Measurements from ENCODE around the gene PFN2. TPM values are rescaled to one million over a fixed set of nuclear protein-coding genes. Genes with fewer than 3 reads are reported as not detected.

Gene PFN2
- total RNA-seq, 1 donor from 2014 or later: 179 TPM

DNA sequence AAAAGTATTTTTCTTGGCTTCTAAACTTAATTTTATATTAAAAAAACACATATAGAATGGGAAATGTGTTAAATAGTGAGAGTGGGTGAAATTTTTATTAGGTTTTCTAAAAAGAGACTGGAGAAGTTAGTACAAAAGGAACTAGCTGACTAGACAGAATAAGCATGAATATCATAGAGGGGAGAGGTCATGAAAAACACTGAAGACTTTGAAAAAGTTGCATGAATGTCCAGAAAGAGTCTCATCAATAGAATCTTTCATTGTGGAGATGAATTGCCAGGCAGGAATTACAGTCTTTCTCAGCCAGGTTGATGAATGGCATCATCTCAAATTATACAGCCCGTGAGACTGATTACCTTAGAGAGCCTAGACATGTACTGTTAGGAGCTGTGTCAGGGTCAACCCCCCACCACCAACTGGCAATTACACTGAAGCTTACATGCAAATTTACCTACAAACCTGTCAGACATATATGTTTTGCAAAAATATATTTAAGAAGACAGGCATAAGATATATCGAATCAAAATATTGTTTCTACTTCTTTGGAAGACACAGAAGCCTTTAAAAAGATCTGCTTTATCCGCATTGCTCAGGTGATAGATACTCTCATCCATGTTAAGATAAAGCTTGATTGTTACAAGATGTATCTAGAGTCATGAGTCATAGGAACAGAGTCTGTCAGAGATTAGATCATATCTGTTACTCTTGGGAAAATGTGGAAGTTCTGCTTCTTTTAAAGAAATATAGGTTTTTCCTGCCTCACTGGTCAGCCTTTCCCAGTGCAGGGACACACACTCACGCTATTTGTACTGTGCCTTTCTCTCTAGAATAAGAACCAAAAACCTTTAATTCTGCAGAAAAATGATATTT, 34.8 kb upstream of the PFN2 start:
- TF ChIP-seq, protein P1, sequence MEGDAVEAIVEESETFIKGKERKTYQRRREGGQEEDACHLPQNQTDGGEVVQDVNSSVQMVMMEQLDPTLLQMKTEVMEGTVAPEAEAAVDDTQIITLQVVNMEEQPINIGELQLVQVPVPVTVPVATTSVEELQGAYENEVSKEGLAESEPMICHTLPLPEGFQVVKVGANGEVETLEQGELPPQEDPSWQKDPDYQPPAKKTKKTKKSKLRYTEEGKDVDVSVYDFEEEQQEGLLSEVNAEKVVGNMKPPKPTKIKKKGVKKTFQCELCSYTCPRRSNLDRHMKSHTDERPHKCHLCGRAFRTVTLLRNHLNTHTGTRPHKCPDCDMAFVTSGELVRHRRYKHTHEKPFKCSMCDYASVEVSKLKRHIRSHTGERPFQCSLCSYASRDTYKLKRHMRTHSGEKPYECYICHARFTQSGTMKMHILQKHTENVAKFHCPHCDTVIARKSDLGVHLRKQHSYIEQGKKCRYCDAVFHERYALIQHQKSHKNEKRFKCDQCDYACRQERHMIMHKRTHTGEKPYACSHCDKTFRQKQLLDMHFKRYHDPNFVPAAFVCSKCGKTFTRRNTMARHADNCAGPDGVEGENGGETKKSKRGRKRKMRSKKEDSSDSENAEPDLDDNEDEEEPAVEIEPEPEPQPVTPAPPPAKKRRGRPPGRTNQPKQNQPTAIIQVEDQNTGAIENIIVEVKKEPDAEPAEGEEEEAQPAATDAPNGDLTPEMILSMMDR (IDR thresholded peaks at IDR 0.05; ENCODE audit: unreplicated experiment): no peak
- no peaks in the 10 kb centered on the region for H3K36me3 Mint-ChIP-seq
- no peaks in the 10 kb centered on the region for H3K27me3 Mint-ChIP-seq (ENCODE audit: low read depth)
- H3K4me3 Mint-ChIP-seq: no peak overlapping the region
- H3K9me3 Mint-ChIP-seq: no peaks in the 10 kb centered on the region
- no peak overlapping the region for H3K27ac Mint-ChIP-seq
- peaks cover 14% of the 10 kb centered on the region for H3K4me1 Mint-ChIP-seq
- DNase-seq (ENCODE audit: low spot score in 2 of 2, unreplicated experiment in 2 of 2): no peak

DNA sequence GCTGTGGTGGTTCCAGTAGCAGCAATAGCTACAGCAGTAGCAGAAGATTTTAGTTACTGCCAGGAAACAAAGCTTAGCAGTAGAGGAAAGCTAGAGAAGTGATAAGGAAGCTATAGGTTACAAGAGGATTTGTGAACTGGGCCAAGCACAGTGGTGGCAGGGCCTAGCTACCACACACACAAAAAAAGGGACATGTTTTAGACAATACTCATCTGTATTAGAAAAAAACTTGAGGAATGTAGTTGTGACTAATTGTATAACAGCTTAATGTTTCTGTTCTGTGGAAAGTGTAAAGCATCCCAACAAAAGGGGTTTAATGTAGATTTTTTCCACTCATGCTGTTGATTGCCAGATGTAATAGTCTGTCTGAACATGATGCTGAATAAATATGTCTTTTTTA, 29.9 kb upstream of the PFN2 start:
- no peak for DNase-seq (ENCODE audit: low spot score in 2 of 2, unreplicated experiment in 2 of 2)
- H3K4me3 Mint-ChIP-seq: no peak overlapping the region
- peaks cover 8% of the 10 kb centered on the region for H3K4me1 Mint-ChIP-seq
- H3K9me3 Mint-ChIP-seq: peaks cover 32% of the 10 kb centered on the region
- H3K27me3 Mint-ChIP-seq (ENCODE audit: low read depth): no peaks in the 10 kb centered on the region
- no peak overlapping the region for H3K27ac Mint-ChIP-seq
- TF ChIP-seq, protein P1 (IDR thresholded peaks at IDR 0.05; ENCODE audit: unreplicated experiment): no peak
- H3K36me3 Mint-ChIP-seq: peaks cover under 1% of the 10 kb centered on the region

DNA sequence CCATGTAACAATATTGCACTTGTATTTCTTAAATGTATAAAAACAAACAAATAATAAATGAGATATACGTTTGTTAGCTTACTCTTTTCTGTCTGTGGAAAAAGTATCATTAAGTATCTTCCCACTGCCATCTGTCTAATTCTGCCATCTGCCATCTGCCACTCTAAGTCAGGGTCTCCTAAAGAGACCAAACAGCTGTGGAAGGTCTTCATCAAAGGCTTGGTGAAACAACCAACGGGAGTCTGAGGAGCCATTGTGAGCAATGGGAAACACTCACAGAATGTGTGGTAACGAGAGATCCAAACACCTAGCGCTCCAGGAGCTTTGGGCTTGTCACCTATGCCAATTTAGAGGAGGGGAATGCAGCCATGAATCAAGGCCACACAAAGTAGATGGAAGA, 28.7 kb upstream of the PFN2 start:
- Mint-ChIP-seq H3K4me1 (no peaks in the 10 kb centered on the region), H3K36me3 (peaks cover 3% of the 10 kb centered on the region), H3K9me3 (peaks cover 44% of the 10 kb centered on the region), H3K4me3 (no peak overlapping the region), H3K27ac (no peak overlapping the region), H3K27me3 (ENCODE audit: low read depth) (no peaks in the 10 kb centered on the region)
- TF ChIP-seq, protein P1 (IDR thresholded peaks at IDR 0.05; ENCODE audit: unreplicated experiment): no peak
- DNase-seq (ENCODE audit: low spot score in 2 of 2, unreplicated experiment in 2 of 2): no peak

GRCh38 chr3:149998946-149999345, 28.3 kb upstream of the PFN2 start:
- Mint-ChIP-seq H3K9me3 (peaks cover 44% of the 10 kb centered on the region), H3K27ac (no peak overlapping the region), H3K4me3 (no peak overlapping the region), H3K4me1 (no peaks in the 10 kb centered on the region), H3K27me3 (ENCODE audit: low read depth) (no peaks in the 10 kb centered on the region), H3K36me3 (peaks cover 3% of the 10 kb centered on the region)
- no peak for DNase-seq (ENCODE audit: low spot score in 2 of 2, unreplicated experiment in 2 of 2)
- TF ChIP-seq, protein P1 (IDR thresholded peaks at IDR 0.05; ENCODE audit: unreplicated experiment): no peak

GRCh38 chr3:149992416-149993058, 21.8 kb upstream of the PFN2 start:
- Mint-ChIP-seq H3K36me3 (peaks cover 7% of the 10 kb centered on the region), H3K9me3 (peaks cover 36% of the 10 kb centered on the region), H3K4me3 (no peak overlapping the region), H3K4me1 (peaks cover 3% of the 10 kb centered on the region), H3K27ac (no peak overlapping the region), H3K27me3 (ENCODE audit: low read depth) (no peaks in the 10 kb centered on the region)
- DNase-seq (ENCODE audit: low spot score in 2 of 2, unreplicated experiment in 2 of 2): no peak
- TF ChIP-seq, protein P1 (IDR thresholded peaks at IDR 0.05; ENCODE audit: unreplicated experiment): no peak
